GM18867 (cell line): ENCODE measurements around the gene THBS4.
"Not testable (repeated sequence)": the region's sequence is repeated elsewhere in the genome, so short reads cannot be mapped to it uniquely, and the experiment has no call there.

Source experiments
- ATAC-seq: cut with Tn5 transposase; IDR thresholded peaks from one replicate; pipeline ENCODE4 v1.9.1; 2021; ENCODE audit warnings: mild to moderate bottlenecking, moderate library complexity; ENCODE audit not compliant: unreplicated experiment

Gene THBS4

GRCh38 chr5:80072103-80073073 is 37.2 kb downstream of the THBS4 start:
- no peak for ATAC-seq

GRCh38 chr5:80076131-80077050 is 41.2 kb downstream of the THBS4 start:
- no peak for ATAC-seq

- no peak for ATAC-seq
Measured at GRCh38 chr5:80077051-80077714, 42.0 kb downstream of the THBS4 start.

- ATAC-seq: no peak
Measured at GRCh38 chr5:80078921-80079320, 43.8 kb downstream of the THBS4 start.

GRCh38 chr5:80082281-80082680 is 47.1 kb downstream of the THBS4 start:
- no peak for ATAC-seq

GRCh38 chr5:80082731-80083100 is 47.6 kb downstream of the THBS4 start:
- no peak for ATAC-seq

GRCh38 chr5:80083101-80083890 is 48.1 kb downstream of the THBS4 start:
- peak; percentile 65 for ATAC-seq

GRCh38 chr5:80090884-80091166 is 55.7 kb downstream of the THBS4 start:
- ATAC-seq: no peak

GRCh38 chr5:80091792-80092192 is 56.6 kb downstream of the THBS4 start:
- ATAC-seq: not testable (repeated sequence)

- no peak for ATAC-seq
Measured at GRCh38 chr5:80092486-80093107, 57.4 kb downstream of the THBS4 start.

- no peak for ATAC-seq
Measured at GRCh38 chr5:80093796-80094195, 58.6 kb downstream of the THBS4 start.

GRCh38 chr5:80094236-80094738 is 59.1 kb downstream of the THBS4 start:
- ATAC-seq: no peak

- no peak for ATAC-seq
Measured at GRCh38 chr5:80097451-80097850, 62.3 kb downstream of the THBS4 start.

- ATAC-seq: no peak
Measured at GRCh38 chr5:80101993-80102392, 66.8 kb downstream of the THBS4 start.

GRCh38 chr5:80103371-80103770 is 68.2 kb downstream of the THBS4 start:
- ATAC-seq: no peak

GRCh38 chr5:80105698-80106439 is 70.7 kb downstream of the THBS4 start:
- ATAC-seq: no peak

GRCh38 chr5:80106916-80107315 is 71.8 kb downstream of the THBS4 start:
- ATAC-seq: no peak

GRCh38 chr5:80109646-80110478 is 74.7 kb downstream of the THBS4 start:
- ATAC-seq: no peak
